GM12874 (cell line): ENCODE data around the gene NCK1.

Source experiments
- CTCF ChIP-seq: IDR thresholded peaks from 2 replicates; pipeline ENCODE4 v1.5.1; 2011; ENCODE audit warnings: low read depth, mild to moderate bottlenecking, control low read depth, low read length, moderate library complexity; ENCODE audit not compliant: insufficient read depth

The NCK1 gene

GRCh38 chr3:136973352-136973751 lies 111.3 kb downstream of the NCK1 start:
- no peak for TF ChIP-seq CTCF

- TF ChIP-seq CTCF = no peak
Observed at GRCh38 chr3:136974670-136975069, 112.7 kb downstream of the NCK1 start.

GRCh38 chr3:136979204-136979603 lies 117.2 kb downstream of the NCK1 start:
- TF ChIP-seq CTCF = no peak

GRCh38 chr3:136979684-136980083 lies 117.7 kb downstream of the NCK1 start:
- TF ChIP-seq CTCF = no peak

GRCh38 chr3:136982033-136982432 lies 120.0 kb downstream of the NCK1 start:
- TF ChIP-seq CTCF = no peak

- TF ChIP-seq CTCF = no peak
Observed at GRCh38 chr3:136982520-136983138, 120.6 kb downstream of the NCK1 start.

GRCh38 chr3:136984837-136985236 lies 122.8 kb downstream of the NCK1 start:
- TF ChIP-seq CTCF = no peak

GRCh38 chr3:136988651-136989050 lies 126.6 kb downstream of the NCK1 start:
- no peak for TF ChIP-seq CTCF
